Measurements from ENCODE around the gene CXCL5.

- TF ChIP-seq, protein P1, sequence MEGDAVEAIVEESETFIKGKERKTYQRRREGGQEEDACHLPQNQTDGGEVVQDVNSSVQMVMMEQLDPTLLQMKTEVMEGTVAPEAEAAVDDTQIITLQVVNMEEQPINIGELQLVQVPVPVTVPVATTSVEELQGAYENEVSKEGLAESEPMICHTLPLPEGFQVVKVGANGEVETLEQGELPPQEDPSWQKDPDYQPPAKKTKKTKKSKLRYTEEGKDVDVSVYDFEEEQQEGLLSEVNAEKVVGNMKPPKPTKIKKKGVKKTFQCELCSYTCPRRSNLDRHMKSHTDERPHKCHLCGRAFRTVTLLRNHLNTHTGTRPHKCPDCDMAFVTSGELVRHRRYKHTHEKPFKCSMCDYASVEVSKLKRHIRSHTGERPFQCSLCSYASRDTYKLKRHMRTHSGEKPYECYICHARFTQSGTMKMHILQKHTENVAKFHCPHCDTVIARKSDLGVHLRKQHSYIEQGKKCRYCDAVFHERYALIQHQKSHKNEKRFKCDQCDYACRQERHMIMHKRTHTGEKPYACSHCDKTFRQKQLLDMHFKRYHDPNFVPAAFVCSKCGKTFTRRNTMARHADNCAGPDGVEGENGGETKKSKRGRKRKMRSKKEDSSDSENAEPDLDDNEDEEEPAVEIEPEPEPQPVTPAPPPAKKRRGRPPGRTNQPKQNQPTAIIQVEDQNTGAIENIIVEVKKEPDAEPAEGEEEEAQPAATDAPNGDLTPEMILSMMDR (conservative IDR thresholded peaks at IDR 0.05; ENCODE audit: low read depth in 2 of 2) = no peak
- TF ChIP-seq POLR2AphosphoS5 (IDR thresholded peaks at IDR 0.05; ENCODE audit: low read depth) (no peak), EZH2 (IDR thresholded peaks at IDR 0.05; ENCODE audit: low read depth, unreplicated experiment) (no peak), ZNF331 (CRISPR knock-in tag; IDR thresholded peaks at IDR 0.05; ENCODE audit: low read depth) (no peak), EZH2phosphoT487 (IDR thresholded peaks at IDR 0.05; ENCODE audit: unreplicated experiment) (no peak), ETS1 (IDR thresholded peaks at IDR 0.05) (no peak), CREB1 (CRISPR knock-in tag; IDR thresholded peaks at IDR 0.05; ENCODE audit: low read depth) (no peak)
- TF ChIP-seq, protein P2, sequence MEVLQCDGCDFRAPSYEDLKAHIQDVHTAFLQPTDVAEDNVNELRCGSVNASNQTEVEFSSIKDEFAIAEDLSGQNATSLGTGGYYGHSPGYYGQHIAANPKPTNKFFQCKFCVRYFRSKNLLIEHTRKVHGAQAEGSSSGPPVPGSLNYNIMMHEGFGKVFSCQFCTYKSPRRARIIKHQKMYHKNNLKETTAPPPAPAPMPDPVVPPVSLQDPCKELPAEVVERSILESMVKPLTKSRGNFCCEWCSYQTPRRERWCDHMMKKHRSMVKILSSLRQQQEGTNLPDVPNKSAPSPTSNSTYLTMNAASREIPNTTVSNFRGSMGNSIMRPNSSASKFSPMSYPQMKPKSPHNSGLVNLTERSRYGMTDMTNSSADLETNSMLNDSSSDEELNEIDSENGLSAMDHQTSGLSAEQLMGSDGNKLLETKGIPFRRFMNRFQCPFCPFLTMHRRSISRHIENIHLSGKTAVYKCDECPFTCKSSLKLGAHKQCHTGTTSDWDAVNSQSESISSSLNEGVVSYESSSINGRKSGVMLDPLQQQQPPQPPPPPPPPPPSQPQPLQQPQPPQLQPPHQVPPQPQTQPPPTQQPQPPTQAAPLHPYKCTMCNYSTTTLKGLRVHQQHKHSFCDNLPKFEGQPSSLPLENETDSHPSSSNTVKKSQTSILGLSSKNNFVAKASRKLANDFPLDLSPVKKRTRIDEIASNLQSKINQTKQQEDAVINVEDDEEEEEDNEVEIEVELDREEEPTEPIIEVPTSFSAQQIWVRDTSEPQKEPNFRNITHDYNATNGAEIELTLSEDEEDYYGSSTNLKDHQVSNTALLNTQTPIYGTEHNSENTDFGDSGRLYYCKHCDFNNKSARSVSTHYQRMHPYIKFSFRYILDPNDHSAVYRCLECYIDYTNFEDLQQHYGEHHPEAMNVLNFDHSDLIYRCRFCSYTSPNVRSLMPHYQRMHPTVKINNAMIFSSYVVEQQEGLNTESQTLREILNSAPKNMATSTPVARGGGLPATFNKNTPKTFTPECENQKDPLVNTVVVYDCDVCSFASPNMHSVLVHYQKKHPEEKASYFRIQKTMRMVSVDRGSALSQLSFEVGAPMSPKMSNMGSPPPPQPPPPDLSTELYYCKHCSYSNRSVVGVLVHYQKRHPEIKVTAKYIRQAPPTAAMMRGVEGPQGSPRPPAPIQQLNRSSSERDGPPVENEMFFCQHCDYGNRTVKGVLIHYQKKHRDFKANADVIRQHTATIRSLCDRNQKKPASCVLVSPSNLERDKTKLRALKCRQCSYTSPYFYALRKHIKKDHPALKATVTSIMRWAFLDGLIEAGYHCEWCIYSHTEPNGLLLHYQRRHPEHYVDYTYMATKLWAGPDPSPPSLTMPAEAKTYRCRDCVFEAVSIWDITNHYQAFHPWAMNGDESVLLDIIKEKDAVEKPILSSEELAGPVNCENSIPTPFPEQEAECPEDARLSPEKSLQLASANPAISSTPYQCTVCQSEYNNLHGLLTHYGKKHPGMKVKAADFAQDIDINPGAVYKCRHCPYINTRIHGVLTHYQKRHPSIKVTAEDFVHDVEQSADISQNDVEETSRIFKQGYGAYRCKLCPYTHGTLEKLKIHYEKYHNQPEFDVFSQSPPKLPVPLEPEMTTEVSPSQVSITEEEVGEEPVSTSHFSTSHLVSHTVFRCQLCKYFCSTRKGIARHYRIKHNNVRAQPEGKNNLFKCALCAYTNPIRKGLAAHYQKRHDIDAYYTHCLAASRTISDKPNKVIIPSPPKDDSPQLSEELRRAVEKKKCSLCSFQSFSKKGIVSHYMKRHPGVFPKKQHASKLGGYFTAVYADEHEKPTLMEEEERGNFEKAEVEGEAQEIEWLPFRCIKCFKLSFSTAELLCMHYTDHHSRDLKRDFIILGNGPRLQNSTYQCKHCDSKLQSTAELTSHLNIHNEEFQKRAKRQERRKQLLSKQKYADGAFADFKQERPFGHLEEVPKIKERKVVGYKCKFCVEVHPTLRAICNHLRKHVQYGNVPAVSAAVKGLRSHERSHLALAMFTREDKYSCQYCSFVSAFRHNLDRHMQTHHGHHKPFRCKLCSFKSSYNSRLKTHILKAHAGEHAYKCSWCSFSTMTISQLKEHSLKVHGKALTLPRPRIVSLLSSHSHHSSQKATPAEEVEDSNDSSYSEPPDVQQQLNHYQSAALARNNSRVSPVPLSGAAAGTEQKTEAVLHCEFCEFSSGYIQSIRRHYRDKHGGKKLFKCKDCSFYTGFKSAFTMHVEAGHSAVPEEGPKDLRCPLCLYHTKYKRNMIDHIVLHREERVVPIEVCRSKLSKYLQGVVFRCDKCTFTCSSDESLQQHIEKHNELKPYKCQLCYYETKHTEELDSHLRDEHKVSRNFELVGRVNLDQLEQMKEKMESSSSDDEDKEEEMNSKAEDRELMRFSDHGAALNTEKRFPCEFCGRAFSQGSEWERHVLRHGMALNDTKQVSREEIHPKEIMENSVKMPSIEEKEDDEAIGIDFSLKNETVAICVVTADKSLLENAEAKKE (CRISPR knock-in tag; IDR thresholded peaks at IDR 0.05) = no peak
- TF ChIP-seq, protein P3, sequence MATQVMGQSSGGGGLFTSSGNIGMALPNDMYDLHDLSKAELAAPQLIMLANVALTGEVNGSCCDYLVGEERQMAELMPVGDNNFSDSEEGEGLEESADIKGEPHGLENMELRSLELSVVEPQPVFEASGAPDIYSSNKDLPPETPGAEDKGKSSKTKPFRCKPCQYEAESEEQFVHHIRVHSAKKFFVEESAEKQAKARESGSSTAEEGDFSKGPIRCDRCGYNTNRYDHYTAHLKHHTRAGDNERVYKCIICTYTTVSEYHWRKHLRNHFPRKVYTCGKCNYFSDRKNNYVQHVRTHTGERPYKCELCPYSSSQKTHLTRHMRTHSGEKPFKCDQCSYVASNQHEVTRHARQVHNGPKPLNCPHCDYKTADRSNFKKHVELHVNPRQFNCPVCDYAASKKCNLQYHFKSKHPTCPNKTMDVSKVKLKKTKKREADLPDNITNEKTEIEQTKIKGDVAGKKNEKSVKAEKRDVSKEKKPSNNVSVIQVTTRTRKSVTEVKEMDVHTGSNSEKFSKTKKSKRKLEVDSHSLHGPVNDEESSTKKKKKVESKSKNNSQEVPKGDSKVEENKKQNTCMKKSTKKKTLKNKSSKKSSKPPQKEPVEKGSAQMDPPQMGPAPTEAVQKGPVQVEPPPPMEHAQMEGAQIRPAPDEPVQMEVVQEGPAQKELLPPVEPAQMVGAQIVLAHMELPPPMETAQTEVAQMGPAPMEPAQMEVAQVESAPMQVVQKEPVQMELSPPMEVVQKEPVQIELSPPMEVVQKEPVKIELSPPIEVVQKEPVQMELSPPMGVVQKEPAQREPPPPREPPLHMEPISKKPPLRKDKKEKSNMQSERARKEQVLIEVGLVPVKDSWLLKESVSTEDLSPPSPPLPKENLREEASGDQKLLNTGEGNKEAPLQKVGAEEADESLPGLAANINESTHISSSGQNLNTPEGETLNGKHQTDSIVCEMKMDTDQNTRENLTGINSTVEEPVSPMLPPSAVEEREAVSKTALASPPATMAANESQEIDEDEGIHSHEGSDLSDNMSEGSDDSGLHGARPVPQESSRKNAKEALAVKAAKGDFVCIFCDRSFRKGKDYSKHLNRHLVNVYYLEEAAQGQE (IDR thresholded peaks at IDR 0.05; ENCODE audit: unreplicated experiment) = no peak
Measured at GRCh38 chr4:74013264-74013663, 14.8 kb upstream of the CXCL5 start.
